Endothelial cell (in vitro differentiated cells): Measurements from ENCODE around the gene LSR. TPM values are rescaled to one million over a fixed set of nuclear protein-coding genes. Genes with fewer than 3 reads are reported as not detected.

Experiments used
- DNase-seq: peaks from one replicate; pipeline ENCODE4 v3.0.0; 2021; ENCODE audit warnings: low spot score
- H3K27ac Mint-ChIP-seq: one replicate; pipeline ENCODE4 v1.8.0; 2021; ENCODE audit warnings: mixed read lengths, inconsistent platforms; ENCODE audit not compliant: unreplicated experiment
- H3K27me3 Mint-ChIP-seq: one replicate; pipeline ENCODE4 v1.8.0; 2021; ENCODE audit warnings: mild to moderate bottlenecking, moderate library complexity, mixed read lengths, inconsistent platforms; ENCODE audit not compliant: unreplicated experiment
- H3K36me3 Mint-ChIP-seq: one replicate; pipeline ENCODE4 v1.8.0; 2021; ENCODE audit warnings: mild to moderate bottlenecking, low read depth, mixed read lengths, inconsistent platforms; ENCODE audit not compliant: unreplicated experiment
- H3K4me1 Mint-ChIP-seq: one replicate; pipeline ENCODE4 v1.8.0; 2021; ENCODE audit warnings: mild to moderate bottlenecking, mixed read lengths, inconsistent platforms; ENCODE audit not compliant: unreplicated experiment
- H3K4me3 Mint-ChIP-seq: one replicate; pipeline ENCODE4 v1.8.0; 2021; ENCODE audit warnings: mild to moderate bottlenecking, mixed read lengths, inconsistent platforms; ENCODE audit not compliant: unreplicated experiment
- H3K9me3 Mint-ChIP-seq: one replicate; pipeline ENCODE4 v1.8.0; 2021; ENCODE audit warnings: mixed read lengths, inconsistent platforms; ENCODE audit not compliant: unreplicated experiment
- total RNA-seq: library from RNA; stranded (reverse); fragmentation: NEBNext Ultra II Directional; extraction: Animal tissue kit (Norgen Biotek cat#: 25700); gene quantifications from one replicate; pipeline ENCODE4 v1.2.1, GENCODE V29; 2021; ENCODE audit not compliant: unreplicated experiment
- TF ChIP-seq, protein P1 (sequence below): fragments of 200-600 bp; sonication (generic); IDR thresholded peaks from one replicate; pipeline ENCODE4 v1.5.0; 2021; ENCODE audit warnings: antibody characterized with exemption; ENCODE audit not compliant: unreplicated experiment

The LSR gene
- total RNA-seq, 1 donor from 2014 or later: 35.9 TPM

DNA sequence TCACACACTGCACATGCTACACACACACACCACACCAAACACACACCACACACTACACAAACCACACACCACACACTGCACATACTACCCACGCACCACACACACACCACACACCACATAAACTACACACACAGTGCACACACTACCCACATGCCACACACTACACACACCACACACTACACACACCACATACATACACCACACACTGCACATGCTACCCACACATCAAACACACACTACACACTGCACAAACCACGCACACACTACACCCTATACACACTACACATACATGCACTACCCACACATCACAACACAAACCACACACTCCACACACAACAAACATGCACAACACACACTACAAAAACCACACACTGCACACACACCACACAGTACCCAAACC is 49.1 kb downstream of the LSR start:
- H3K9me3 Mint-ChIP-seq: no peaks in the 10 kb centered on the region
- TF ChIP-seq, protein P1, sequence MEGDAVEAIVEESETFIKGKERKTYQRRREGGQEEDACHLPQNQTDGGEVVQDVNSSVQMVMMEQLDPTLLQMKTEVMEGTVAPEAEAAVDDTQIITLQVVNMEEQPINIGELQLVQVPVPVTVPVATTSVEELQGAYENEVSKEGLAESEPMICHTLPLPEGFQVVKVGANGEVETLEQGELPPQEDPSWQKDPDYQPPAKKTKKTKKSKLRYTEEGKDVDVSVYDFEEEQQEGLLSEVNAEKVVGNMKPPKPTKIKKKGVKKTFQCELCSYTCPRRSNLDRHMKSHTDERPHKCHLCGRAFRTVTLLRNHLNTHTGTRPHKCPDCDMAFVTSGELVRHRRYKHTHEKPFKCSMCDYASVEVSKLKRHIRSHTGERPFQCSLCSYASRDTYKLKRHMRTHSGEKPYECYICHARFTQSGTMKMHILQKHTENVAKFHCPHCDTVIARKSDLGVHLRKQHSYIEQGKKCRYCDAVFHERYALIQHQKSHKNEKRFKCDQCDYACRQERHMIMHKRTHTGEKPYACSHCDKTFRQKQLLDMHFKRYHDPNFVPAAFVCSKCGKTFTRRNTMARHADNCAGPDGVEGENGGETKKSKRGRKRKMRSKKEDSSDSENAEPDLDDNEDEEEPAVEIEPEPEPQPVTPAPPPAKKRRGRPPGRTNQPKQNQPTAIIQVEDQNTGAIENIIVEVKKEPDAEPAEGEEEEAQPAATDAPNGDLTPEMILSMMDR: no peak
- no peaks in the 10 kb centered on the region for H3K4me1 Mint-ChIP-seq
- H3K4me3 Mint-ChIP-seq: no peak overlapping the region
- H3K36me3 Mint-ChIP-seq: no peaks in the 10 kb centered on the region
- DNase-seq: no peak
- H3K27ac Mint-ChIP-seq: no peak overlapping the region
- H3K27me3 Mint-ChIP-seq: no peaks in the 10 kb centered on the region

DNA sequence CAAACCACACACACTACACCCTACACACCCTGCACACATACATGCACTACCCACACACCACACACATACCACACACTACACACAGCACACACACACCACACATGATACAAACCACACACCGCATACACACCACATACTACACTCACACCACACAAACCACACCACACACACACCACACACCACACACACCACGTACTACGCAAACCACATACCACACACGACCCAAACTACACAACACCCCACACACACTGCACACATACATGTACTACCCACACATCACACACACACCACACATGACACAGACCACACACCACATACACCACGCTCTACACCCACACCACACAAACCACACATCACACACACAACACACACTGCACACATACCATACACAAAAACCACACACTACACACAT is 49.8 kb downstream of the LSR start:
- Mint-ChIP-seq H3K9me3 (no peaks in the 10 kb centered on the region), H3K4me3 (no peak overlapping the region), H3K27ac (no peak overlapping the region), H3K27me3 (peaks cover 2% of the 10 kb centered on the region), H3K4me1 (peaks cover 6% of the 10 kb centered on the region), H3K36me3 (no peaks in the 10 kb centered on the region)
- TF ChIP-seq, protein P1: no peak
- no peak for DNase-seq

DNA sequence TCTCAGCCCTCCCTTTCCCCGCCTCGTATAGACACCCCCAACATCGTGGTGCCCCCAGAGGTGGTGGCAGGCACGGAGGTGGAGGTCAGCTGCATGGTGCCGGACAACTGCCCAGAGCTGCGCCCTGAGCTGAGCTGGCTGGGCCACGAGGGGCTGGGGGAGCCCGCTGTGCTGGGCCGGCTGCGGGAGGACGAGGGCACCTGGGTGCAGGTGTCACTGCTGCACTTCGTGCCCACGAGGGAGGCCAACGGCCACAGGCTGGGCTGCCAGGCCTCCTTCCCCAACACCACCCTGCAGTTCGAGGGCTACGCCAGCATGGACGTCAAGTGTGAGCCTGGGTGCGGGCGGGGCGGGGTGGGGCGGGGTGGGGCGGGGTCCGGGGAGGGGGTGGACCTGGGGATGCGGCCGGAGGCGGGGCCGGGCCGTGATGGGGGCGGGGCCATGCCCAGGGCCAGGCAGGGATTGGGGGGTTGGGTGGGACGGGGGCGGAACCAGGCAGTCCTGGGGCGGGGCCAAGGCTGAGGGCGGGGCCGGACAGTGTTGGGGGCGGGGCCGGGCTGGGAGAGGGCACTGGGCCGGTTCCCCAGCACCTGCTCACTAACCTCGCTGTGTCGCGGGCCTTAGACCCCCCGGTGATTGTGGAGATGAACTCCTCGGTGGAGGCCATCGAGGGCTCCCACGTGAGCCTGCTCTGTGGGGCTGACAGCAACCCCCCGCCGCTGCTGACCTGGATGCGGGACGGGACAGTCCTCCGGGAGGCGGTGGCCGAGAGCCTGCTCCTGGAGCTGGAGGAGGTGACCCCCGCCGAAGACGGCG is 50.9 kb downstream of the LSR start:
- no peak overlapping the region for H3K4me3 Mint-ChIP-seq
- peaks cover 2% of the 10 kb centered on the region for H3K27me3 Mint-ChIP-seq
- TF ChIP-seq, protein P1: no peak
- DNase-seq: no peak
- peaks cover 13% of the 10 kb centered on the region for H3K4me1 Mint-ChIP-seq
- H3K36me3 Mint-ChIP-seq: no peaks in the 10 kb centered on the region
- no peaks in the 10 kb centered on the region for H3K9me3 Mint-ChIP-seq
- H3K27ac Mint-ChIP-seq: no peak overlapping the region

DNA sequence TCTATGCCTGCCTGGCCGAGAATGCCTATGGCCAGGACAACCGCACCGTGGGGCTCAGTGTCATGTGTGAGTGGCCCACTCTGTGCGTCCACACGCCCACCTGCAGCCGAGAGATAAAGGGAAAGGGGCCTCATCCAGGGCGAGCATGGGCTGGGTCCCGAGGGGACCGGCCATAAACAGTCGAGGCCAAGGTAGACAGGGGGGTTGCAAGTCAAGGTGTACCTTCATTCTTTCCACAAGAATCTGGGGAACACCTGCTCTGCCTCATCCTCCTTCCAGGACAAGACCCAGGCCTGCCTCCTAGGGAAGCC is 51.5 kb downstream of the LSR start:
- Mint-ChIP-seq H3K36me3 (no peaks in the 10 kb centered on the region), H3K27me3 (peaks cover 2% of the 10 kb centered on the region), H3K4me1 (peaks cover 13% of the 10 kb centered on the region), H3K27ac (no peak overlapping the region), H3K4me3 (no peak overlapping the region), H3K9me3 (no peaks in the 10 kb centered on the region)
- no peak for DNase-seq
- TF ChIP-seq, protein P1: no peak

DNA sequence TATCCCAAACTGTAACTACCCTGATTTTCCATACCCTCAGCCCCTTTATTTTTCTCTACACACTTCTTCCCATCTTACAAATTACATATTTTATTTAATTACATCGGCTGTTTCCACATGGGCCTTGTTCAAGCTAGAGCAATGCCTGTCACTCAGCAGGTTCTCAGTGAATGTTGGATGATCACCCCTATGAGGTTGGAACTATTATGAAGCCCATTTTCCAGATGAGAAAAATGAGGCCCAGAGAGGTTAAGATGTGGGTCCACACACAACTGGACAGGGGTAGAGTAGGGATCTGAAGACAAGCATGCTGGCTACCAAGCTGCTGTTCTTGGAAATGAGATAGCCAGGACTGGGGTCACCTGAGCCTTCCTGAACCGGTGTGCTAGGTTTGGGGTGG is 53.2 kb downstream of the LSR start:
- TF ChIP-seq, protein P1: no peak
- Mint-ChIP-seq H3K27ac (no peak overlapping the region), H3K9me3 (no peaks in the 10 kb centered on the region), H3K36me3 (no peaks in the 10 kb centered on the region), H3K4me3 (no peak overlapping the region), H3K4me1 (peaks cover 13% of the 10 kb centered on the region), H3K27me3 (peaks cover 2% of the 10 kb centered on the region)
- DNase-seq: no peak
